Fibroblast of villous mesenchyme (primary cell): Measurements from ENCODE around the gene SH3BP1. TPM values are rescaled to one million over a fixed set of nuclear protein-coding genes. Genes with fewer than 3 reads are reported as not detected.

Source experiments
- DNase-seq: peaks from one replicate; pipeline ENCODE4 v3.0.0-alpha.2; 2010; ENCODE audit warnings: low read depth
- H3K4me3 ChIP-seq: 2 replicates; pipeline ENCODE4 v1.5.1; 2011; ENCODE audit warnings: low read depth, mild to moderate bottlenecking, low read length
- CTCF ChIP-seq: IDR thresholded peaks from 2 replicates; pipeline ENCODE4 v1.5.1; 2012; ENCODE audit warnings: low read depth, mild to moderate bottlenecking, low read length; ENCODE audit not compliant: insufficient read depth
- total RNA-seq: library from RNA; depleted of rRNA; stranded (reverse); fragments of >200 nt; gene quantifications from 2 replicates; pipeline ENCODE4 v1.2.3, GENCODE V29; 2012

SH3BP1 gene
- total RNA-seq, 1 donor: 11.2 TPM

- no peak for DNase-seq
- peak overlapping the region; percentile 88 for H3K4me3 ChIP-seq
- no peak for TF ChIP-seq CTCF
Measured at GRCh38 chr22:37678372-37678771, 38.9 kb downstream of the SH3BP1 start.

- no peak for TF ChIP-seq CTCF
- no peak for DNase-seq
- no peak overlapping the region for H3K4me3 ChIP-seq
Measured at GRCh38 chr22:37679670-37680069, 40.2 kb downstream of the SH3BP1 start.

- no peak overlapping the region for H3K4me3 ChIP-seq
- no peak for DNase-seq
- no peak for TF ChIP-seq CTCF
Measured at GRCh38 chr22:37680191-37680851, 40.9 kb downstream of the SH3BP1 start.

GRCh38 chr22:37681001-37681424 is 41.5 kb downstream of the SH3BP1 start:
- H3K4me3 ChIP-seq: no peak overlapping the region
- no peak for TF ChIP-seq CTCF
- peak; percentile 47 for DNase-seq

- DNase-seq: peak; percentile 83
- no peak overlapping the region for H3K4me3 ChIP-seq
- TF ChIP-seq CTCF: peak; percentile 92
Measured at GRCh38 chr22:37681556-37682049, 42.1 kb downstream of the SH3BP1 start.

GRCh38 chr22:37684803-37685615 is 45.5 kb downstream of the SH3BP1 start:
- TF ChIP-seq CTCF: no peak
- DNase-seq: no peak
- H3K4me3 ChIP-seq: no peak overlapping the region
